Measurements from ENCODE around the gene TTBK1. TPM values are rescaled to one million over a fixed set of nuclear protein-coding genes. Genes with fewer than 3 reads are reported as not detected.

The TTBK1 gene
- total and polyA plus RNA-seq, 2 of the 4 experiments (the other 2 are of a cell fraction) = 0.02 TPM; not detected in 1

- dilution Hi-C loops (cut with HindIII; ENCODE audit: low sequenced_read_pairs, unreplicated experiment) = no loop called here
- peaks cover 8% of the 10 kb centered on the region for H3K9me3 ChIP-seq (ENCODE audit: control insufficient read depth, insufficient read depth, low read length)
- H4K91ac ChIP-seq (ENCODE audit: insufficient read depth, low read depth, low read length) = no peak overlapping the region
- BruUV-seq (replicated peaks) = no TSS peak
- no peak overlapping the region for H2BK15ac ChIP-seq (ENCODE audit: low read depth, low read length)
- no peak overlapping the region for H2BK20ac ChIP-seq (ENCODE audit: low read depth, low read length)
- H3K27me3 ChIP-seq (ENCODE audit: control insufficient read depth, insufficient read depth, low read length) = peaks cover 66% of the 10 kb centered on the region
- H3K79me1 ChIP-seq (ENCODE audit: low read depth in 1 of 2, low read length in 2 of 2) = no peaks in the 10 kb centered on the region
- ChIA-PET POLR2A (ENCODE audit: unreplicated experiment) (no interaction called here), CTCF (interaction anchor here (2.1 kb wide), 1 partner anchor 12 kb away, joined by 5 read pairs; the partner anchor contains the start of gene DNPH1)
- in situ Hi-C loops (cut with MboI; ENCODE audit: low sequenced_read_pairs) = no loop called here
- no peak overlapping the region for H3K18ac ChIP-seq (ENCODE audit: low read depth, low read length)
- no peak overlapping the region for H2AK5ac ChIP-seq (ENCODE audit: low read depth, low read length)
- no peak overlapping the region for H3K4me3 ChIP-seq (ENCODE audit: insufficient read depth, low read depth, low read length)
- no peaks in the 10 kb centered on the region for H3K4me1 ChIP-seq (ENCODE audit: control insufficient read depth, insufficient read depth, low read length)
- WGBS, 2 experiments (ENCODE audit: extremely low coverage in 2 of 2, insufficient read length in 1 of 2) = 88% methylated on average over 2 of the region's 2 CpGs; no CpG with 5 or more reads in 1 of the 2 experiments
- no peaks in the 10 kb centered on the region for H4K20me1 ChIP-seq (ENCODE audit: insufficient read depth, low read length)
- H3K9ac ChIP-seq (ENCODE audit: low read depth, low read length) = no peak overlapping the region
- no peak overlapping the region for H2AFZ ChIP-seq (replicated peaks; ENCODE audit: low read length, poor library complexity)
- no peak overlapping the region for H2BK5ac ChIP-seq (ENCODE audit: low read depth, low read length, poor library complexity, severe bottlenecking)
- no peak overlapping the region for H3K14ac ChIP-seq (replicated peaks; ENCODE audit: low read depth, low read length)
- no peak overlapping the region for H4K8ac ChIP-seq (ENCODE audit: low read depth in 2 of 2, low read length in 2 of 2)
- H3K4ac ChIP-seq (ENCODE audit: low read depth, low read length) = no peak overlapping the region
- DNase-seq (no peak), ATAC-seq (ENCODE audit: low read depth) (no peak)
- intact Hi-C loops (cut with micrococcal nuclease) = no loop called here
- no peak overlapping the region for H4K5ac ChIP-seq (ENCODE audit: low read depth, low read length)
- no peaks in the 10 kb centered on the region for H3K36me3 ChIP-seq (ENCODE audit: control insufficient read depth, insufficient read depth, low read length)
- no peaks in the 10 kb centered on the region for H3K9me1 ChIP-seq (ENCODE audit: insufficient read depth, low read length)
- no peak overlapping the region for H3K27ac ChIP-seq (ENCODE audit: insufficient read depth, low read length)
- no peak overlapping the region for H3K56ac ChIP-seq (ENCODE audit: extremely low read depth, insufficient read depth, low read length)
- no peak overlapping the region for H2BK120ac ChIP-seq (ENCODE audit: low read depth, low read length)
- no peak overlapping the region for H3K23ac ChIP-seq (ENCODE audit: low read depth, low read length)
- TF ChIP-seq MAFK (IDR thresholded peaks at IDR 0.05; ENCODE audit: low read depth, low read length) = no peak
- no peak for TF ChIP-seq RCOR1 (IDR thresholded peaks at IDR 0.05; ENCODE audit: insufficient replicate concordance, low read length)
- TF ChIP-seq FOS (IDR thresholded peaks at IDR 0.05; ENCODE audit: low read depth, low read length) = no peak
- no peak for TF ChIP-seq RFX5 (IDR thresholded peaks at IDR 0.05; ENCODE audit: low read depth, low read length)
- no peak overlapping the region for H3K4me2 ChIP-seq (ENCODE audit: low read depth, low read length)
- H2AK9ac ChIP-seq (replicated peaks; ENCODE audit: low read depth, low read length, poor library complexity) = no peak overlapping the region
These were observed 1.8 kb upstream of the TTBK1 start for GRCh38 chr6:43241446-43241845.
